Lower leg skin (tissue), 4 donors: ENCODE data around the gene WIPI1. TPM values are rescaled to one million over a fixed set of nuclear protein-coding genes. Genes with fewer than 3 reads are reported as not detected.
"Not testable (repeated sequence)": the region's sequence is repeated elsewhere in the genome, so short reads cannot be mapped to it uniquely, and the experiment has no call there.

Experiments
- DNase-seq, 2 donors: peaks; one replicate each; pipeline ENCODE4 v3.0.0-alpha.2; 2019; ENCODE audit warnings: low spot score in 2 of 2
- H3K4me3 ChIP-seq: fragments of 200-600 bp; sonication (generic); 2 replicates; pipeline ENCODE4 v1.5.1; 2017; ENCODE audit warnings: mild to moderate bottlenecking, low read depth; ENCODE audit not compliant: poor library complexity, severe bottlenecking
- POLR2A ChIP-seq, 2 donors: fragments of 450-650 bp; IDR thresholded peaks; one replicate each; pipeline ENCODE4 v1.6.1; 2016 to 2017; ENCODE audit warnings: antibody characterized with exemption in 2 of 2, mild to moderate bottlenecking in 1 of 2, moderate library complexity in 1 of 2
- WGBS, 2 donors: methylation state at CpG; one replicate each; pipeline ENCODE4 v1.1.5; 2018; 5-methylcytosine and 5-hydroxymethylcytosine counted together
- intact Hi-C: fragments of 100-400 bp; cut with DNase I; formaldehyde crosslinking; loops from one replicate; pipeline ENCODE4 v1.15.0; 2023; ENCODE audit warnings: low total_unique reads
- total RNA-seq, 4 donors: library from RNA; depleted of rRNA; stranded (reverse); fragments of >200 nt; gene quantifications; one replicate each; pipeline ENCODE4 v1.1.0, GENCODE V29; 2016
- TF ChIP-seq, protein P1 (sequence below), 3 donors: fragments of 450-650 bp; IDR thresholded peaks; one replicate each; pipeline ENCODE4 v1.5.1; 2016; ENCODE audit warnings: antibody characterized with exemption in 3 of 3, mild to moderate bottlenecking in 3 of 3, moderate library complexity in 2 of 3

WIPI1 gene
- total RNA-seq, 4 donors from 2014 or later = 21.7 to 64.3 (median 38.2) TPM

DNA sequence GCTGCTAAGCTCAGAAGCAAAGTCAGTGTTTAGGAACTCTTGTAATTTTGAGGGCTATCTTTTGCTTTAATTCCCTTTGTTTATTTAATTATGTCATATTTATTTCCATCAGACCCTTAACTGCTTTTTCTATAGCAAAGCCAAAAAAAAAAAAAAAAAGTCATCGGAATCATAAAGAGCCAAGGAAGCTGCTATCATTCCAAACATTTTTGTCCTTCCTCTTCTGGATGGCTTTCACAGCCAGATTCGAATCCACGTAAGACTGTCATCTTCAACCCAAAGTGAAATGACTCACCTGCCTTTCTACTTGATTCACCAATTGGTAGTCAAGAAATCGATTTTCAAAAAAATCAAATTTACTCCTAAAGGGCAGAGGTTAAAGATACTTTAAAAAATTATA, 38.4 kb downstream of the WIPI1 start:
- no peak overlapping the region for H3K4me3 ChIP-seq
- 82 to 91% methylated on average over 4 of the region's 4 CpGs for WGBS, 2 donors
- intact Hi-C loops = no loop called here
- DNase-seq = no peak
- TF ChIP-seq POLR2A (IDR thresholded peaks at IDR 0.05) = no peak
- TF ChIP-seq, protein P1, sequence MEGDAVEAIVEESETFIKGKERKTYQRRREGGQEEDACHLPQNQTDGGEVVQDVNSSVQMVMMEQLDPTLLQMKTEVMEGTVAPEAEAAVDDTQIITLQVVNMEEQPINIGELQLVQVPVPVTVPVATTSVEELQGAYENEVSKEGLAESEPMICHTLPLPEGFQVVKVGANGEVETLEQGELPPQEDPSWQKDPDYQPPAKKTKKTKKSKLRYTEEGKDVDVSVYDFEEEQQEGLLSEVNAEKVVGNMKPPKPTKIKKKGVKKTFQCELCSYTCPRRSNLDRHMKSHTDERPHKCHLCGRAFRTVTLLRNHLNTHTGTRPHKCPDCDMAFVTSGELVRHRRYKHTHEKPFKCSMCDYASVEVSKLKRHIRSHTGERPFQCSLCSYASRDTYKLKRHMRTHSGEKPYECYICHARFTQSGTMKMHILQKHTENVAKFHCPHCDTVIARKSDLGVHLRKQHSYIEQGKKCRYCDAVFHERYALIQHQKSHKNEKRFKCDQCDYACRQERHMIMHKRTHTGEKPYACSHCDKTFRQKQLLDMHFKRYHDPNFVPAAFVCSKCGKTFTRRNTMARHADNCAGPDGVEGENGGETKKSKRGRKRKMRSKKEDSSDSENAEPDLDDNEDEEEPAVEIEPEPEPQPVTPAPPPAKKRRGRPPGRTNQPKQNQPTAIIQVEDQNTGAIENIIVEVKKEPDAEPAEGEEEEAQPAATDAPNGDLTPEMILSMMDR (IDR thresholded peaks at IDR 0.05) = no peak

- intact Hi-C loops = no loop called here
- WGBS, 2 donors = 97 to 98% methylated on average over 3 of the region's 3 CpGs
- no peak for TF ChIP-seq POLR2A (IDR thresholded peaks at IDR 0.05)
- TF ChIP-seq, protein P1 (IDR thresholded peaks at IDR 0.05) = no peak
- H3K4me3 ChIP-seq = no peak overlapping the region
- peak in 1 of 2 donors; percentile 25 for DNase-seq
These were observed 40.0 kb downstream of the WIPI1 start for GRCh38 chr17:68417317-68417716.

GRCh38 chr17:68414901-68415300, 42.4 kb downstream of the WIPI1 start:
- DNase-seq, H3K4me3 ChIP-seq, intact Hi-C loops: not testable (repeated sequence)

DNA sequence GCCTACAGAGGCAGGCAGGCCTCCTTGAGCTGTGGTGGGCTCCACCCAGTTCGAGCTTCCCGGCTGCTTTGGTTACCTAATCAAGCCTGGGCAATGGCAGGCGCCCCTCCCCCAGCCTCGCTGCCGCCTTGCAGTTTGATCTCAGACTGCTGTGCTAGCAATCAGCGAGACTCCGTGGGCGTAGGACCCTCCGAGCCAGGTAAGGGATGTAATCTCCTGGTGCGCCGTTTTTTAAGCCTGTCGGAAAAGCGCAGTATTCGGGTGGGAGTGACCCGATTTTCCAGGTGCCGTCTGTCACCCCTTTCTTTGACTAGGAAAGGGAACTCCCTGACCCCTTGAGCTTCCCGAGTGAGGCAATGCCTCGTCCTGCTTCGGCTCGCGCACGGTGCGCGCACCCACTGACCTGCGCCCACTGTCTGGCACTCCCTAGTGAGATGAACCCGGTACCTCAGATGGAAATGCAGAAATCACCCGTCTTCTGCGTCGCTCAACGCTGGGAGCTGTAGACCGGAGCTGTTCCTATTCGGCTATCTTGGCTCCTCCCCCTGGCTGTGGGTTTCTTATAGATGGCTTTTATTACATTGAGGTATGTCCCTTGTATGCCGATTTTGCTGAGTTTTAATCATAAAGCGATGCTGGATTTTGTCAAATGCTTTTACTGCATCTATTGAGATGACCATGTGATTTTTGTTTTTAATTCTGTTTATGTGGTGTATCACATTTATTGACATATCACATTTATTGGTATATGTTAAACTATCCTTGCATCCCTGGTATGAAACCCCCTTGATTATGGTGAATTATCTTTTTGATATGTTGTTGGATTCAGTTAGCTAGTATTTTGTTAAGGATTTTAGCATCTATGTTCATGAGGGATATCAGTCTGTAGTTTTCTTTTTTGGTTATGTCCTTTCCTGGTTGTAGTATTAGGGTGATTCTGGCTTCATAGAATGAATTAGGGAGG, 43.4 kb downstream of the WIPI1 start:
- peak; percentile 13 to 85 for DNase-seq
- 5 to 18% methylated on average over 31 to 34 of the region's 34 CpGs for WGBS, 2 donors
- H3K4me3 ChIP-seq, intact Hi-C loops: not testable (repeated sequence)

- DNase-seq, H3K4me3 ChIP-seq, intact Hi-C loops: not testable (repeated sequence)
- WGBS, 2 donors = 89% methylated on average over 1 of the region's 1 CpG
These were observed 49.6 kb downstream of the WIPI1 start for GRCh38 chr17:68407656-68408055.

DNA sequence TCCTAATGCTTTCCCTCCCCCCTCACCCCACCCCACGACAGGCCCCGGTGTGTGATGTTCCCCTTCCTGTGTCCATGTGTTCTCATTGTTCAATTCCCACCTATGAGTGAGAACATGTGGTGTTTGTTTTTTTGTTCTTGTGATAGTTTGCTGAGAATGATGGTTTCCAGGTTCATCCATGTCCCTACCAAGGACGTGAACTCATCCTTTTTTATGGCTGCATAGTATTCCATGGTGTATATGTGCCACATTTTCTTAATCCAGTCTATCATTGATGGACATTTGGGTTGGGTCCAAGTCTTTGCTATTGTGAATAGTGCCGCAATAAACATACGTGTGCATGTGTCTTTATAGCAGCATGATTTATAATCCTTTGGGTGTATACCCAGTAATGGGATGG, 53.5 kb downstream of the WIPI1 start:
- intact Hi-C loops, H3K4me3 ChIP-seq, DNase-seq: not testable (repeated sequence)
- WGBS, 2 donors = 91 to 95% methylated on average over 5 of the region's 5 CpGs

- TF ChIP-seq, protein P1 (IDR thresholded peaks at IDR 0.05) = no peak
- no peak for TF ChIP-seq POLR2A (IDR thresholded peaks at IDR 0.05)
- DNase-seq = peak; percentile 29 to 80
- H3K4me3 ChIP-seq = no peak overlapping the region
- intact Hi-C loops = no loop called here
- WGBS, 2 donors = 53 to 67% methylated on average over 1 of the region's 1 CpG
These were observed 54.2 kb downstream of the WIPI1 start for GRCh38 chr17:68403122-68403521.

DNA sequence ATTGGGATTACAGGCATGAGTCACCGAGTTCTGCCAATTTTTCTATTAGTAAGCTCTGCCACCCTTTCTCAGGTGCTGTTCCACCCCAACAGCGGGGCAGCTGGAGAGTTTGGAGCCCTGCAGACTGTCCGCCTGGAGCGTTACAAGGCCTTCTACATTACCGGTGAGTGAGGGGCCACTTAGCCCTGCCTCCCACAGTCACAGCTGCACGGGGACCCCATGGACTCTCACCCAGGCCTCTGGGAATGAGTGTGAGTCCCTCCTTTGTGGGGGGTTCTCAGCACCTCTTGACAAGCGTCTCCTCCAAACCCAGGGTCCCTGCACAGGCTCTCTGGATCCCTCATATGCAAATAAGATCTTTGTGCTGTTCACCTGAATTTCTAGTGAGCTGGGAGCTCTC, 56.0 kb downstream of the WIPI1 start:
- TF ChIP-seq POLR2A (IDR thresholded peaks at IDR 0.05) = no peak
- TF ChIP-seq, protein P1 (IDR thresholded peaks at IDR 0.05) = no peak
- WGBS, 2 donors = 94% methylated on average over 5 to 7 of the region's 7 CpGs
- intact Hi-C loops = no loop called here
- H3K4me3 ChIP-seq = no peak overlapping the region
- DNase-seq = peak in 1 of 2 donors; percentile 68
